ENCODE results near the gene ID3. TPM values are rescaled to one million over a fixed set of nuclear protein-coding genes. Genes with fewer than 3 reads are reported as not detected.

The ID3 gene
- polyA plus RNA-seq, 1 of the 3 experiments (the other 2 are of a cell fraction), result 504 TPM

- H3K4me1 ChIP-seq (ENCODE audit: control insufficient read depth in 1 of 2, insufficient read depth in 2 of 2, low read depth in 1 of 2, low read length in 1 of 2), result peaks cover 30 to 45% of the 10 kb centered on the region in 2 experiments
- no peak overlapping the region for H2AFZ ChIP-seq (ENCODE audit: low read depth)
- H4K20me1 ChIP-seq (ENCODE audit: insufficient read depth), result no peaks in the 10 kb centered on the region
- no peaks in the 10 kb centered on the region for H3K9me2 ChIP-seq
- H3K79me2 ChIP-seq (ENCODE audit: insufficient read depth), result peaks cover under 1% of the 10 kb centered on the region; the same call in 1 of the 2 replicates
- 98% methylated on average over 6 of the region's 6 CpGs for WGBS (ENCODE audit: low lambda C conversion rate)
- no peak overlapping the region for H3K27ac ChIP-seq (ENCODE audit: low read depth in 2 of 2, low read length in 1 of 2)
- POLR2A ChIA-PET, result no interaction called here
- DNase-seq, result no peak
- no peak overlapping the region for H3K4me2 ChIP-seq
- H3K9ac ChIP-seq, result no peak overlapping the region
- no peak for TF ChIP-seq RXRA (IDR thresholded peaks at IDR 0.05; ENCODE audit: borderline replicate concordance, low read depth)
- no peak for TF ChIP-seq ELF1 (IDR thresholded peaks at IDR 0.05)
- TF ChIP-seq FOXJ3 (CRISPR knock-in tag; IDR thresholded peaks at IDR 0.05), result no peak
- no peak for TF ChIP-seq YY1 (IDR thresholded peaks at IDR 0.05; ENCODE audit: low read depth)
- TF ChIP-seq RAD21 (IDR thresholded peaks at IDR 0.05; ENCODE audit: low read length), result peak; percentile 7; the same call in 1 of the 2 replicates
- peak; percentile 35 for TF ChIP-seq CTCF (IDR thresholded peaks at IDR 0.05)
- no peaks in the 10 kb centered on the region for H3K27me3 ChIP-seq (ENCODE audit: insufficient read depth)
- CTCF ChIA-PET, result interaction anchor here (1.0 to 9.4 kb wide), 3 partner anchors 26 to 72 kb away, joined by 3 to 97 read pairs (median 6); no protein-coding TSS in a partner anchor
- H3K9me3 ChIP-seq, result no peaks in the 10 kb centered on the region
- H3F3A ChIP-seq (replicated peaks; ENCODE audit: insufficient read depth), result peaks cover 36% of the 10 kb centered on the region
- H3K36me3 ChIP-seq (replicated peaks in 1 of 2; ENCODE audit: control insufficient read depth in 1 of 2, insufficient read depth in 2 of 2, low read length in 1 of 2), result no peaks in the 10 kb centered on the region
- no peak overlapping the region for H3K4me3 ChIP-seq (ENCODE audit: low read depth in 2 of 2, low read length in 1 of 2)
These were observed 7.0 kb upstream of the ID3 start for GRCh38 chr1:23566304-23566703.

GRCh38 chr1:23565776-23566175 is 6.5 kb upstream of the ID3 start:
- Histone ChIP-seq H3K4me1 (ENCODE audit: control insufficient read depth in 1 of 2, insufficient read depth in 2 of 2, low read depth in 1 of 2, low read length in 1 of 2) (peaks cover 35 to 50% of the 10 kb centered on the region in 2 experiments), H3K9me3 (no peaks in the 10 kb centered on the region), H3K4me2 (no peak overlapping the region), H3K79me2 (ENCODE audit: insufficient read depth) (peaks cover 6% of the 10 kb centered on the region; the same call in 1 of the 2 replicates), H3K27me3 (ENCODE audit: insufficient read depth) (no peaks in the 10 kb centered on the region), H3K4me3 (ENCODE audit: low read depth in 2 of 2, low read length in 1 of 2) (no peak overlapping the region), H3K36me3 (replicated peaks in 1 of 2; ENCODE audit: control insufficient read depth in 1 of 2, insufficient read depth in 2 of 2, low read length in 1 of 2) (no peaks in the 10 kb centered on the region), H3K9me2 (no peaks in the 10 kb centered on the region), H4K20me1 (ENCODE audit: insufficient read depth) (no peaks in the 10 kb centered on the region), H3K9ac (no peak overlapping the region), H3F3A (replicated peaks; ENCODE audit: insufficient read depth) (peaks cover 41% of the 10 kb centered on the region), H2AFZ (ENCODE audit: low read depth) (no peak overlapping the region), H3K27ac (ENCODE audit: low read depth in 2 of 2, low read length in 1 of 2) (peak overlapping the region in 1 of 2 experiments; percentile 100; a peak in 1 of 4 replicates)
- WGBS (ENCODE audit: low lambda C conversion rate), result 86% methylated on average over 3 of the region's 3 CpGs
- POLR2A ChIA-PET, result no interaction called here
- DNase-seq, result no peak
- CTCF ChIA-PET, result interaction anchor here (1.9 to 9.4 kb wide), 3 partner anchors 25 to 72 kb away, joined by 6 to 97 read pairs (median 23); no protein-coding TSS in a partner anchor
- no peak for TF ChIP-seq NFIC (IDR thresholded peaks at IDR 0.05; ENCODE audit: borderline replicate concordance)
- no peak for TF ChIP-seq FOXM1 (IDR thresholded peaks at IDR 0.05; ENCODE audit: low read depth)
- no peak for TF ChIP-seq GABPA (IDR thresholded peaks at IDR 0.05; ENCODE audit: low read depth)
- TF ChIP-seq JUND (IDR thresholded peaks at IDR 0.05), result no peak
- TF ChIP-seq RFX5 (IDR thresholded peaks at IDR 0.05; ENCODE audit: low read length), result no peak
- no peak for TF ChIP-seq SIN3A (IDR thresholded peaks at IDR 0.05; ENCODE audit: borderline replicate concordance, low read depth, low read length)
- no peak for TF ChIP-seq MAX (IDR thresholded peaks at IDR 0.05; ENCODE audit: low read depth)
- no peak for TF ChIP-seq YY1 (IDR thresholded peaks at IDR 0.05; ENCODE audit: low read depth)
- TF ChIP-seq IRF3 (IDR thresholded peaks at IDR 0.05; ENCODE audit: low read depth, low read length), result no peak
- no peak for TF ChIP-seq ELF1 (IDR thresholded peaks at IDR 0.05)
- TF ChIP-seq CTCF (IDR thresholded peaks at IDR 0.05), result no peak
- no peak for TF ChIP-seq RAD21 (IDR thresholded peaks at IDR 0.05; ENCODE audit: low read length)
- no peak for TF ChIP-seq ZBTB33 (IDR thresholded peaks at IDR 0.05; ENCODE audit: borderline replicate concordance, low read depth)
- TF ChIP-seq TAF1 (IDR thresholded peaks at IDR 0.05; ENCODE audit: borderline replicate concordance, low read depth, low read length), result no peak
- no peak for TF ChIP-seq TEAD4 (IDR thresholded peaks at IDR 0.05; ENCODE audit: borderline replicate concordance, insufficient read depth)
- no peak for TF ChIP-seq FOSL2 (IDR thresholded peaks at IDR 0.05; ENCODE audit: borderline replicate concordance, low read depth)
- TF ChIP-seq EP300 (IDR thresholded peaks at IDR 0.05; ENCODE audit: borderline replicate concordance in 1 of 2, low read depth in 1 of 2, low read length in 1 of 2), result no peak
